Right lung (tissue), 5 donors: ENCODE results near the gene BCL6B. TPM values are rescaled to one million over a fixed set of nuclear protein-coding genes. Genes with fewer than 3 reads are reported as not detected.

Experiments
- DNase-seq, 2 donors: peaks; one replicate each; pipeline ENCODE4 v3.0.0-alpha.2; 2013
- polyA plus RNA-seq, 5 donors: library from polyadenylated mRNA; unstranded; fragments of 120-200 nt; gene quantifications; one replicate each; pipeline versions ENCODE4 v1.2.1 to v1.2.3, GENCODE V29; 2013; ENCODE audit warnings: inconsistent platforms in 1 of 5, low replicate concordance in 1 of 5; ENCODE audit not compliant: insufficient read length in 5 of 5, insufficient read depth in 1 of 5

BCL6B gene
- polyA plus RNA-seq, 5 donors, result 29.2 to 43.3 (median 37.3) TPM

DNA sequence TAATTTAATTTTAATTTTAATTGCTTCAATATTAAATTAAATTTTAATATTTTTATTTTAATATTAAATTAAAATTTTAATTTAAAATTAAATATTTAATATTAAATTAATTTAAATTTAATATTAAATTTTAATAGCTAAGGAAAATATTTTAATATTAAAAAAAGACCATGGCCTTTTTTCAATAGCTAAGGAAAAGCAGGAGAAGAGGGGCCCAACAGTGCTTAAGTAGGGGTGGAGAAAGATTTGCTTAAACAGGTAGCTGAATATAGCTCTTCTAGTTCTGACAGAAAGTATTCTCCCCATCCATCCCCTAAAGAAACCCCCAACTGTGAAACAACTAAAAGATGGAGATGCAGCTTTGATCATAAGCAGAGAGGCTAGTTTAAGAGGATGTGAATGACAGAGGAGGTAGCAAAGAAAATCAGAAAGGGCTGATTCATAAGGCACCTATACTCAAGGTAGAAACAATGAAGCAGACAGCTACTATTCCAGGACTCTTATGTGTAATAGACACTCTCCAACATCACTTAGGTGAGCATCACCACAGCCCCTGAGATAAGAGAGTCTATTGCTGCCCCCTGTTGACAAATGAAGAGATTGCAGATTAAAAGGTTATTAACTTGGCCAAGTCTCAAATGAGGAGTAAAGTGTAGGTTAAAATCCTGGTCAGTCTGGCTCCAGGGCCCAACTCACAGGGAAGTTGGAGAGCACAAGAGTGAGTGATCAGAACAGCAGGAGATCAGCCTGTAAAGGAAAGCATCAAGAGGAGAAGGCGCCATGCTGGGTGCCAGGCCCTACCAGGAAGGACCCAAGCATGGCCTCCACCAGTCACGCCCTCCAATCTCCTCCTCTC, 18.2 kb upstream of the BCL6B start:
- no peak for DNase-seq

DNA sequence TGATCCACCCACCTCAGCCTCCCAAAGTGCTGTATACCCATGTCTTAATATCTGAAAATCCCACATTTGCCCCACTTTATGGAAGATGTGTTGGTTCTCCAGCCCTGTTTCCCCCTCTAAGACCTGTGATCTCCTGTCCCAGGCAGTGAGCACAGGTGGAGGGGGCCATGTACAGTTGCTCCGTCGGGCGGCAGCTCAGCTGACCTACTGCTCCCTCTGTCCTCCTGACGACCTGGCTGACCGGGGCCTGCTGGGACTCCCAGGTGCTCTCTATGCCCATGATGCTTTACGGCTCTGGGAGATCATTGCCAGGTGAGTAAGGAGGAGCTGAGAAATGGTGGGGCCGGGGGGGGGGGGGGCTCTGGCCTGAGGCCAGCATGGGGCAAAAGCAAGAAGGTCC, 17.1 kb upstream of the BCL6B start:
- DNase-seq, result no peak

DNA sequence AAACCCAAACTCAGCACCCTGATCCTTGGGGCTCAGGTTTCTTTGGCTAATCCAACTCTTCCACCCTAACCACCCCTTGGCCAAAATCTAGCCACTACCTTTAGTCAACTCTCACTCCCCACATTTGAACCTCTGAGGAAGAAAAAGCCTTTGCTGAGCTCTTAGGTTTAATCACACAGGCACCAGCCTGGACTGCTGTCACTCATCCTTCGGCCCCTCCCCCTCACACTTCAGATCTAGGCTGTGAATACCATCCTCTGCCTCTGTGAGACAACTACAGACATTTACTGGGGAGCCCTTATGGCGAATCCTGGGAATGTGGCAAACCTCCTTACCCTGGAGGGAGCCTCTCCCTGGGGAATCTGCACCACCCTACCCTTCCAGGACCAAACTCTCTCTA, 15.7 kb upstream of the BCL6B start:
- DNase-seq, result no peak

DNA sequence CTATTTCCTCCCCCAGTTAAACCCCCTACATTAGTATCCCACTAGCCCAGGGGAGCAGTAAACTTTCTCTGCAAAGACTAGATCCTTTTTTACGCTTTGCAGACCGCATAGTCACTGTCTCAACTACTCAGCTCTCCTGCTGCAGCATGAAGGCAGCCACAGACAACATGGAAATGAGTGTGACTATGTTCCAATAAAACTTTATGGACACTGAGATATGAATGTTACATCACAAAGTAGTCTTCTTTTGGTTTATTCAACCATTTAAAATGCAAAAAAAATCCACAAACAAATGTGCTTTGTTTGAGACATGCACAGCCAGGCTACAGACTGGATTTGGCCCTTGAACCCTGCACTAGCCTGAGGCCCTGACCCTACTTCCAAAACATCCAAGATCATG, 12.3 kb upstream of the BCL6B start:
- no peak for DNase-seq

DNA sequence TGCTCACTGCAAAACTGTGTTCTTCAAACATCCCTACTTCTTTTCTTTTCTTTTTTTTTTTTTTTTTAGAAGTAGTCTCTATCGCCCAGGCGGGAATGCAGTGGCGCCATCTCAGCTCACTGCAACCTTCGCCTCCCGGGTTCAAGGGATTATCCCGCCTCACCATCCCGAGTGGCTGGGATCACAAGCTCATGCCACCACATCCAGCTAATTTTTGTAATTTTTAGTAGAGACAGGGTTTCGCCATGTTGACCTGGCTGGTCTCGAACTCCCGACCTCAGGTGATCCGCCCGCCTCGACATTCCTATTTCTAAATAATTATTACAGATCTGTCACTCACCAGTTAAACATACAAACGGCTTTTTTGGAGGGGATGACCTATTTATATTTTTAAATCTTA, 11.4 kb upstream of the BCL6B start:
- DNase-seq, result no peak

DNA sequence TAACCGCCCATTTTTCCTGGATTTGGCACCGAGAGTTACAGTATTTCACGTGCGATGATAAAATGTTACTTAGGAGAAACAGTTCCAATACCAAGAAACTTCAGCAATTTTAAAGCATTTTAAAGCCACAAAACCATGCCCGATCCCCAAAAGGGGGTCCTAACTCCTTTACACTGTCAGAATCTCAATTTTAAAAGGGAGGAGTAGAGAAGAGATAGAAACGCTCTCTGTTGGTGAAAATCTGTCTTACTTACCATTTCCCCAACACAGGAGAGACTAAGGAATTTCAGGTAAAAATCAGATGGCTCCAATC, 11.0 kb upstream of the BCL6B start:
- no peak for DNase-seq

DNA sequence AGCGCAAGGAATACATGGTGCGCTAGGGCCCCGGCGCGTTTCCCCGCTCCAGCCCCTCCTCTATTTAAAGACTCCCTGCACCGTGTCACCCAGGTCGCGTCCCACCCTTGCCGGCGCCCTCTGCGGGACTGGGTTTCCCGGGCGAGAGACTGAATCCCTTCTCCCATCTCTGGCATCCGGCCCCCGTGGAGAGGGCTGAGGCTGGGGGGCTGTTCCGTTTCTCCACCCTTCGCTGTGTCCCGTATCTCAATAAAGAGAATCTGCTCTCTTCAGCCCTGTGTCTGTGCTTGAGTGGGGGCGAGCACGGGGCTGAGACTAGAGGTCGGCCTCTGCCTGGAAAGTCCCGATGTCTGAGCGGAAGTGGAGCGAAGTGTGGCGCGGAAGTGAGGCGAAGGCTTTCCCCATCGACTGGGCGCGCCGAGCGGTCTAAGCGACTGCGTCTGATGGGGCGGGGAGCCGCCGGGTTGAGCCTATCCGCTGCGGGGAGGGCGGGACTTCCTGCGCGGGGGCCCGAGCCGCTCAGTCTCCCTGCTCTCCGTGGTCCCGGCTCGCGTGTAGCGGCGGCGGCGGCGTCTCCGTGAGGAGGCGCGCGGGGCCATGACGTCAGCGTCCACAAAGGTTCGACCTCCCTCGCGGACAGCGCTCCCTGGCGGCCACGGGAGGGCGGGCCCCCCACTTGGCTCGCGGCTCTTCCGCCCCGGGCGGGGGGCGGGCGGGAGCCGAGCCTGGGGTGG, 8.4 kb upstream of the BCL6B start:
- DNase-seq, result peak; percentile 96

DNA sequence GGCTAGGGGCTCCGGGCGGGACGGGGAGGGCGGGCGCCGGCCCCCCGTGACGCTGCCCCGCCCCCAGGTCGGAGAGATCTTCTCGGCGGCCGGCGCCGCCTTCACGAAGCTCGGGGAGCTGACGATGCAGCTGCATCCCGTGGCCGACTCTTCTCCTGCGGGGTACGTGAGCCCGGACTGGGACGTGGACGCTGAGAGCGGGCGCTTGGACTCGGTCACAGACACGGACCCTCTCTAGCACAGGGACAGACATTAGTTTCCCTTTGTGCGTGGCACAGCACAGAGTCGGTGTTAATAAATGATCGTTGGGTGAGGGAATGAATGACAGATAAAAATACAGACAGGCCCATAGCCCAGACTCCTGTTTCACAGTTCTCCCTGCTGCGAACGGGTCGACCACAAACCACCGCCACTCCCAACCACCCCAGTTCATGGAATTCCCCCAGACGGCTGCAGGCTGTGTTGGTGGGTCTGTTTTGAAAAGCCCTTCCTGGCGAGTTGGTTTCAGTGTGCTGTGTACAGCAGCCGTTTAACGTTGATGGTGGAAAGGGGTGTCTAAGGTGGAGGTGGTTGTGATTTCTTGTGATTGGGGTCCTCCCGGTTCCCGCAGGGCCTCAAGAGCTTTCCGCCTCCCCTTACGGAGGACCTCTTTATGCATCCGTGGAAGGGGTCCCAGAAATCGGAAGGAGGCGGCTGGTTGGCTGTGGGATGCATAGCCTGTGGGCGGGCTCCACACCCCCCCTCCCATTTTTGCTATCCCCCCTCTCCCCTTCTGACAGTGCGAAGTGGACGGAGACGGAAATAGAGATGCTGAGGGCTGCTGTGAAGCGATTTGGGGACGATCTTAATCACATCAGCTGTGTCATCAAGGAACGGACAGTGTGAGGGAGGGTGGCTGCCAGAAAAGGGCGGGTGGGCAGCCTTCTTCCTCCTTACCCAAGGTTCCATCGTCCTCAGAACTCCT, 7.6 kb upstream of the BCL6B start:
- DNase-seq, result no peak

DNA sequence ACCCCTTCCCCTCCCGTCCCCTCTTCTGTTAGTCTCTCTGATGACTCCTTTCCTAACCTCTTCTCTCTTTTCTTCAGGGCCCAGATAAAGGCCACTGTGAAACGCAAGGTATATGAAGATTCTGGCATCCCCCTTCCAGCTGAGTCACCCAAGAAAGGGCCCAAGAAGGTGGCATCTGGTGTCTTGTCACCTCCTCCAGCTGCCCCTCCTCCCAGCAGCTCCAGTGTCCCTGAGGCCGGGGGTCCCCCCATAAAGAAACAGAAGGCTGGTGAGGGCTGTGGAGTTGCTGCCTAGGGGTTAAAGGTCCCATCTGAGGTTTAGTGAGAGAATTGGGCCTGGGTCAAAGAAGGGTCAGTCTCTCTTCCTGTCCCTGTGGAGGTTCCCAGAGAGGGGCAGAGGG, 6.4 kb upstream of the BCL6B start:
- DNase-seq, result no peak

DNA sequence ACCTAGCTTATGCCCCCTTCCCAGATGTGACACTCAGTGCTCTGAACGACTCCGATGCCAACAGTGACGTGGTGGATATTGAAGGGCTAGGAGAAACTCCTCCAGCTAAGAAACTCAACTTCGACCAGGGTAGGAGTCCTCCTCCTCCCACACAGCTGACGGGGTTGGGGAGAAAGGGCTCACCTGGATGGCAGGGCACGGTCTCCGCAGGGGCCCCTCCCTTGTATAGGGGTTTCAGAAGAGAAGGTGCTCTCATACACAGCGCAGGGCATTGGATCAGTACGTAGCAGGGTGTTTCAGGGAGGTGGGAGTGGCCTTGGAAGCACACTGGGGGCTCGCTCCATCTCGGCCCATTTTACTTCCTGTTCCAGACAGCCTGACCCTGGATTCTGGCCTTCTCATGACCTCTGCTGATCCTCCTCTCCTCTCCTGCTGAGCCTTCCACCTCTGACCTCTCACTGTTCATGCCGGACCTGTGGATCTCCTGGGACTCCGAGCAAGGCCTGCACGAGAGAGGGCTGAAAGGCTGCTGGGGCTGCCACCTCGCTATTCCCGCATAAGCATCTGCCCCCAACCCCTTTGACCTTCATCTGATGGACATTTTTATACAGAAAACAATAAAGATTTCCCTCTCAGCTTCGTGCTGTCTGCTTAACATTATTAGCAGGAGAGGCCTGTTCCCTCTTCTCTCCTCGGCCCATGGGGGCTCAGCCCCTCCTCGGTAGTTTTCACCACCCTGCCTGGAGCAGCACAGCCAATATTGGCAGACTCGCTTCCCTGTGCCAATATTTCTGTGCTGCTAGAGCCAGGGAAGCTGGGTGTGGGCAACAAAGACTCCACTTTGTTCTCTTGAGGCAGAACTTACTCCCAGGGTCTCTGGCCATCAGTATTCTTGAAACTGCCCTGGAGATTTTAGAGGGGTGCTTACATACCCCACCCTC, 5.7 kb upstream of the BCL6B start:
- no peak for DNase-seq

DNA sequence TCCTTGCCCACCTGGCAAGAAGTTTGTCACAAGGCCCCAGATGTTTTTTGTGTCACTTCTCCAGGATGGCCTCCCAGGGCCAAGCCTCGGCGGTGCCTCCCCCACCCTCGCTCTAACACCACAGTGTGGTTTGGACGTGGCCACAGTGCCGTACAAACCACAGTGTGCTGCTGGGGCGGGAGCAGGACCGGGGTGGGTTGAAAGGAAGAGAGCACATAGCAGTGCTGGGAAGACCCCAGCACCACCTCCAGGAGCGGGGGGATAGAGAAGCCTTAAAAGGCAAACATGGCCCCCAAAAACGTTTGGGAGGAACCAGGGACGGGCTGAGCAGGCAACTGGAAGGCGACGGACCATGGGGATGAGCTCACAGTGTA, 5.0 kb upstream of the BCL6B start:
- DNase-seq, result no peak

DNA sequence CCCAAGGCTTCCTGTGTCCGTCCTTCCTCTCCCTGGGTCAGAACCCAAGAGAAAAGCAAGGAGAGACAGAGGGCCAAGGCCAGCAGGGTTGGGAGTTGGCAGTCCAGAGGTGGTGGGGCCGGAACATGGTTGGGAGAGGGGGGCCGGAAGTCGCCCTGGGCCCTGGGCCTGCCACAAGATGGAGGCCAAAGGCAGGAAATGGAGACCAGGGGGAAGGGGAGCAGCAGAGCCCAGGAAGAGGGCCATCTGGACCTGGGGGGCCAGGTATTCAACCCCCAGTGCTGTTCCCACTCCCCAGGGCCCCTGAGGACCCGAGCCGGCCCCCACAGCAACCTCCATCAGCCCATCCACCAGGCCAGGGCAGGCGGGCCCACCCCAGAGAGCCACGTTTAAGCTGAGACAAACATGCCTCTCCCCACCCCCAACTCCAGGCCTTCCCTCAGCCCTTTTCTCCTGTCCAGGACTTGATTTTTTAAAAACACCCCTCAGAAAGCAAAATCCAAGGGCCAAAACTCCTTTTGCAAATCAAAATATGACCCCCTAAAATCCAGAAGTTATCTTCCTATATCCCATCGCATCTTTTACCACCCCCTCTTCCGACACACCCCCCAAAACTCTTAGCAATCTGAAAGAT, 4.4 kb upstream of the BCL6B start:
- DNase-seq, result no peak

DNA sequence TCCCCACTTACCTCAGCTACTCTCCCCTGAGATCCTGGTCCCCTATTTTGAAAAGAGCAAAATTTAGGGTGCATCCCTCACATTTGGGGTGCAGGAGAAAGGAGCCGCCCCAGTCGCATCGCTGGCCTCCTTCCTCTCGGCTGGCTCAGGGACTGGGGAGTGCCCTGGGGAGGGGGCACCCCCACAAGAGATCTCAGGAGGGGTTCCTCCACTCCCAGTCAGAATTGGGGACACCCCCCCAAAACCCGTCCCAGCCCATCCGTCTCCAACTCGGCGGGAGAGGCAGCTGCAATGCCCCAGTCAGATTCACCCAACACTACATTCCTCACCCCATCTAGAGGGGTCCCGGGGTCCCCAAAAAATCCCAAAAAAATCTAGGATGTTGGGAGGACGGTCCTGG, 3.5 kb upstream of the BCL6B start:
- DNase-seq, result no peak

DNA sequence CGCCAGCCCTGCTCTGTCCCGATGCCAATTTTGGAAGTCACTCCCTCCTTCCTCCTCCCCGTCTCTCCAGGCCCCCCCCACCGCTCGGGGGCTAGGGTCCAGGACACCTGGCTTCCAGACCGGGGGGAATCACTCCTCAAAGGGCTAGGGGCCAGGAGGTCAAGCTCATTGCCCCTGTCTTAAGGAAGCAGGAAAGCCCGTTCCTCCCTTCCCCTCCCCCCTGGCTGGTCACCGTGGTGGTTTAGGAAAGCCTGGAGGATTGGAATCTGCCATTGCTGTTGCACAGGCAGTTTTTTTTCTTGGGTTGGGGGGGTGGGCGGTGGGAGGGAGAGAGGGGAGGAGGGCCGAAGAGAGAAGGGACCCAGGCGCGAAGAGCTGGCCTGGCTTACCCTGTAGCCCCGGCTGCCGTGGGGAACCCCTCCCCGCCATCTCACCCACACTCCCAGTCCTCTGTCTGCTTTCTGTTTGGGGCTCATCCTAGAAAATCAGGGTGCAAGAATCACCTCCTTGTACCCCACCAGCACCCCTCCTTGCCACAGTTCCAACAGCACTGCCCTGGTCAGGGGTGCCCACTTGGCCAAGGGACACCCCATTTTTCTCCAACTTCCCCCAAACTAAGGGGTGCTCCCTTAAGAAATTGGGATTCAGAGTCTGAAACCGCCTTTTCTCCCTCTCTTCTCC, 2.9 kb upstream of the BCL6B start:
- peak; percentile 81 to 86 for DNase-seq

DNA sequence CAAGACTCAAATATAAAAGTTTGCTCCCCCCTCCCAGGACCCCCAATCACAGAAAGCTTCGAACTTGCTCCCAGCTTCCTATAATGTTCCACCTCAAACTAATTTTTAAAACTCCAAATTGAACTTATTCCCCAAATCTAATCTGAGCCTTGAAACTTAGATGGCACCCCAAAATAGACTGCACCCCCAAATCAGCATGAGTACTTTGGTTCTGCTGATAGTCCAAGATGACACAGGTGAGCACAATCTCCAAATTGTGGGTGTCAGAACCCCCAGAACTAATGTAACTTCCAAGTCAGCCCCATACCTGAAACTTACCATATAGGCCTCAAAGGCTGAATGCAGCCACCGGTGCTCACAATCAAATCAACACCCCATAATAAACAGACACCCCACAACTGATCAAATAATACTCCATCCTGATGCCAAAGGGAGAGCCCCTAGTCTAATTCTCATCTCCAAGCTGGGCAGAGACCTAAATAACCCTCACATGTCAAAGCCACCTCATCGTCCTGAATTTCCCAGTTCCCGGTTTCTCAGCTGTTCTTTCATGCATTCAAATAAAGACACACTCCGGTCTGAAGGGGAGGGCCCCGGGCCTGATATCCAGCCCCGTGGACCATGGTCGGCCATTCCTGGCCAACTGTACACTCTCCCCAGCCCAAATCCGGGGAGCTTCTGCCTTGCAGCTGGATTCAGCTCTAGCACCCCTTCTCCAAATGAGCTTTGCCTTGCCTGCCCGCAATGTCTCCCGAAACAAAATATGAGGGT, 1.8 kb upstream of the BCL6B start:
- DNase-seq, result no peak

DNA sequence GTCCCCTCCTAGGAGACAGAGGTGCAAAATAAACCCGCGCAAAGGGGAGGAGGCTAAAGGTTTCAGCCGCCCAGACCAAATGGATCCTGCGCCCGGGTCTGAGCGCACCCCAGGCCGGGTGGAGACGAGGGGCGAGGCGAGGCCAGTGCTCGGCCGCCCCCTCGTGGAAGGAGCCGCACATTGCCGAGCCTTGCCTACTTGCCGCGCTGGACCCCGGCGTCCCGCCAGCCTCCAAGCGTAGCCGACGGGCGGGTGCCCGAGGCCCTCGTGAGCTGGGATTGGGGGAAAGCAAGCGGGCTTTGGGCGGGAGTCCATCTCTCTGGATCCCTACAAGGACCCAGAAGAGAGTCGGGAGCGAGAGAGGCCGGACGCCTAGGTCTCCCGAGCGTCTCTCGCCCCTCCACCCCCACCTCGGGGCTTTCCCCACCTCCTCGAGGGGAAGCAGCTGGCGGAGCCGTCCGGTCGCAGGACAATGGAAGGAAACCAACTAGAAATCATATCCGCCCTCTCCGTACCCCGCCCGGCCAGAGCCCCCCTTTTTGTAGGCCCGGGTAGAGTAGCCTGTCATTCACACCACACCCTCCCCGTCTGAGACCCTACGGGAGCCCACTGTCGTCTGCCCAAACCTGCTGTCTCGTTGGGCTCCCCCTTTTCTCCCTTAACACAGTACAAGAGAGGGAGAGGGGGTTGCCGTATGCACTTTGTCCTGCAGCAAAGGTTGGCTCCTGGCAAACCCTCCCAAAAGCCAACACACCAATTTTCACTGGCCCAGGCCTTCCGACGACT, 664 bp upstream of the BCL6B start:
- DNase-seq, result no peak

DNA sequence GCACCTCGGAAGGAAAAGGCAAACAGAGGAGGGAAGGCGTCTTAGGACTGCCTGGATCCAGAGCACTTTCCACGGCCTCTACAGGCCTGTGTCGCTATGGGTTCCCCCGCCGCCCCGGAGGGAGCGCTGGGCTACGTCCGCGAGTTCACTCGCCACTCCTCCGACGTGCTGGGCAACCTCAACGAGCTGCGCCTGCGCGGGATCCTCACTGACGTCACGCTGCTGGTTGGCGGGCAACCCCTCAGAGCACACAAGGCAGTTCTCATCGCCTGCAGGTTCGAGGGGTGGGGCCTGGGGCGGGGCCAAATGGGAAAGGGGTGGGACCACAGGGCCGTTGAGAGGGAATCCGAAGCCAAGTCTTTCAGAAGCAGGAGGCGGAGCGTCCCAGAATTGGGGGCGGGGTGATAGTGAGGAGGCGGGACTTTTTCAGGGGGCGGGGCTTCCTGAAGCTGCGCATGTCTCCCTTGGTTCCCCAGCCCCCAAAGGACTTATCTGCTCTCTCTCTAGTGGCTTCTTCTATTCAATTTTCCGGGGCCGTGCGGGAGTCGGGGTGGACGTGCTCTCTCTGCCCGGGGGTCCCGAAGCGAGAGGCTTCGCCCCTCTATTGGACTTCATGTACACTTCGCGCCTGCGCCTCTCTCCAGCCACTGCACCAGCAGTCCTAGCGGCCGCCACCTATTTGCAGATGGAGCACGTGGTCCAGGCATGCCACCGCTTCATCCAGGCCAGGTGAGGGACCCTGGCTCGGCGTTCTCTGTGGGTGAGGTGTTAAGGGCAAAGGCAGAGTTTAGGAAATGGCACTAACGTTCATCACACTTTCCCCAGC, 939 bp downstream of the BCL6B start:
- DNase-seq, result peak in 1 of 2 donors; percentile 76

DNA sequence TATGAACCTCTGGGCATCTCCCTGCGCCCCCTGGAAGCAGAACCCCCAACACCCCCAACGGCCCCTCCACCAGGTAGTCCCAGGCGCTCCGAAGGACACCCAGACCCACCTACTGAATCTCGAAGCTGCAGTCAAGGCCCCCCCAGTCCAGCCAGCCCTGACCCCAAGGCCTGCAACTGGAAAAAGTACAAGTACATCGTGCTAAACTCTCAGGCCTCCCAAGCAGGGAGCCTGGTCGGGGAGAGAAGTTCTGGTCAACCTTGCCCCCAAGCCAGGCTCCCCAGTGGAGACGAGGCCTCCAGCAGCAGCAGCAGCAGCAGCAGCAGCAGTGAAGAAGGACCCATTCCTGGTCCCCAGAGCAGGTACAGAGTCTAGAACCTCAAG, 1.5 kb downstream of the BCL6B start:
- DNase-seq, result no peak
